ENCODE results near the gene FTH1. TPM values are rescaled to one million over a fixed set of nuclear protein-coding genes. Genes with fewer than 3 reads are reported as not detected.

FTH1 gene
- total and polyA plus RNA-seq, 2 of the 13 experiments (the other 11 are each of a cell fraction or from before 2014, with no cell fraction given): 607 to 760 TPM

- no peak for TF ChIP-seq ZNF317 (CRISPR knock-in tag; IDR thresholded peaks at IDR 0.05)
- TF ChIP-seq ATF5 (CRISPR knock-in tag; IDR thresholded peaks at IDR 0.05; ENCODE audit: low read depth): no peak
- TF ChIP-seq ARID5B (CRISPR knock-in tag; IDR thresholded peaks at IDR 0.05): peak; percentile 71
- no peak for TF ChIP-seq ZGPAT (CRISPR knock-in tag; IDR thresholded peaks at IDR 0.05)
- no peak for TF ChIP-seq ZNF282 (IDR thresholded peaks at IDR 0.05; ENCODE audit: partially characterized antibody)
- no peak for TF ChIP-seq TEAD3 (CRISPR knock-in tag; optimal IDR thresholded peaks at IDR 0.05; ENCODE audit: borderline replicate concordance)
- peak; percentile 84 for TF ChIP-seq HNF4A (CRISPR knock-in tag; IDR thresholded peaks at IDR 0.05)
- TF ChIP-seq MIER2 (CRISPR knock-in tag; IDR thresholded peaks at IDR 0.05): no peak
- TF ChIP-seq ZNF788 (CRISPR knock-in tag; IDR thresholded peaks at IDR 0.05; ENCODE audit: borderline replicate concordance): no peak
- no peak for TF ChIP-seq MYC (CRISPR knock-in tag; IDR thresholded peaks at IDR 0.05; ENCODE audit: borderline replicate concordance)
- TF ChIP-seq SALL1 (CRISPR knock-in tag; IDR thresholded peaks at IDR 0.05): peak; percentile 19; the same call in 1 of the 2 replicates
- no peak for TF ChIP-seq KAT7 (CRISPR knock-in tag; IDR thresholded peaks at IDR 0.05; ENCODE audit: borderline replicate concordance)
- TF ChIP-seq CREM (IDR thresholded peaks at IDR 0.05): peak; percentile 38; the same call in 1 of the 2 replicates
- no peak for TF ChIP-seq CREM (CRISPR knock-in tag; IDR thresholded peaks at IDR 0.05)
- TF ChIP-seq PBX3 (CRISPR knock-in tag; IDR thresholded peaks at IDR 0.05; ENCODE audit: borderline replicate concordance): no peak
- no peak for TF ChIP-seq SRSF1 (optimal IDR thresholded peaks at IDR 0.05; ENCODE audit: low read depth, low read length)
- TF ChIP-seq ZNF670 (CRISPR knock-in tag; IDR thresholded peaks at IDR 0.05; ENCODE audit: borderline replicate concordance): no peak
- TF ChIP-seq USF2 (IDR thresholded peaks at IDR 0.05; ENCODE audit: low read depth, low read length): no peak
- no peak for TF ChIP-seq USF2 (CRISPR knock-in tag; IDR thresholded peaks at IDR 0.05; ENCODE audit: borderline replicate concordance)
- TF ChIP-seq BHLHE40 (IDR thresholded peaks at IDR 0.05; ENCODE audit: low read length): no peak
Observed at GRCh38 chr11:62010935-62011528, 43.6 kb upstream of the FTH1 start (continued).

All from HepG2 (cell line).